ENCODE data around the gene CIT.

CIT gene

DNA sequence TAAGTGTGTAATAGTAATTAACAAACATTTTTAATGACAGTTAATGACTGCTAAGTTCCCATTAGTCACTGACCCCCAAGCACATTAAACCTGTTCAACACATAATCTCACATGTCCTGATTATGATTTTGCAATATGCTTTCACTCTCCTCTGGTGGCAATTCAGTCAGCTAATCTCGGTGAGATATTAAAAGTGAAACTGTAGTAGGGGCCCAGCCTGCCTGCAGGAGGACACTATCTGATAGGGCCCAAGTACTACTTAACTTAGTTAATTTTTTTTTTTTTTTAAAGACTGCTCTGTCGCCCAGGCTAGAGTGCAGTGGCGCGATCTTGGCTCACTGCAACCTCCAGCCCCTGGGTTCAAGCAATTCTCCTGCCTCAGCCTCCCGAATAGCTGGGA lies 48.8 kb downstream of the CIT start:
- Histone ChIP-seq H3K9ac (ENCODE audit: low read length) (no peak overlapping the region), H3K36me3 (ENCODE audit: control insufficient read depth, insufficient read depth, low read length) (peaks cover 42% of the 10 kb centered on the region), H3K4me3 (ENCODE audit: low read depth, low read length) (no peak overlapping the region), H3K27ac (ENCODE audit: low read depth, low read length) (no peak overlapping the region), H3K4me1 (ENCODE audit: control insufficient read depth, insufficient read depth, low read length) (no peaks in the 10 kb centered on the region), H3K27me3 (ENCODE audit: control insufficient read depth, insufficient read depth, low read length) (no peaks in the 10 kb centered on the region), H3K9me3 (ENCODE audit: control insufficient read depth, insufficient read depth, low read depth, low read length) (no peaks in the 10 kb centered on the region)

DNA sequence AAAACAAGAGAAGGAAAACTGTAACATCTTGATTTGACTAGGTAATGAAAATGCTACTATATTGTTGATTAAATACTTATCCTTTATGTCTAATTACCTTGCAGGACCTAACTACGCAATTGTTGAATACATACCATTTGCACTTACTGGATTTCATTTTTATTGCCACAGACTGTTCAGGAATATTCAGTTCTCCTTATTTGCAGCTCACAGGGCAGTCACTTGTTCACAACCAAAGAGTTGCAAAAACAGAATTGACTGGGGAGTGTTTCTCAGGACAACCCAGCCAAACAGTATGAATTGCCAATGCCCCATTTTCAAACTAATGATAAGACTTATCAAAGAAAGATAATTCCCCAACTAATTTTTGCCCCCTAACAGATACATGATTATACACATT lies 49.4 kb downstream of the CIT start:
- no peak overlapping the region for H3K4me3 ChIP-seq (ENCODE audit: low read depth, low read length)
- H3K9ac ChIP-seq (ENCODE audit: low read length) = no peak overlapping the region
- no peaks in the 10 kb centered on the region for H3K9me3 ChIP-seq (ENCODE audit: control insufficient read depth, insufficient read depth, low read depth, low read length)
- H3K4me1 ChIP-seq (ENCODE audit: control insufficient read depth, insufficient read depth, low read length) = no peaks in the 10 kb centered on the region
- H3K27me3 ChIP-seq (ENCODE audit: control insufficient read depth, insufficient read depth, low read length) = no peaks in the 10 kb centered on the region
- H3K27ac ChIP-seq (ENCODE audit: low read depth, low read length) = no peak overlapping the region
- peaks cover 41% of the 10 kb centered on the region for H3K36me3 ChIP-seq (ENCODE audit: control insufficient read depth, insufficient read depth, low read length)

- Histone ChIP-seq H3K4me1 (ENCODE audit: control insufficient read depth, insufficient read depth, low read length) (no peaks in the 10 kb centered on the region), H3K9ac (ENCODE audit: low read length) (no peak overlapping the region), H3K9me3 (ENCODE audit: control insufficient read depth, insufficient read depth, low read depth, low read length) (no peaks in the 10 kb centered on the region), H3K36me3 (ENCODE audit: control insufficient read depth, insufficient read depth, low read length) (peaks cover 44% of the 10 kb centered on the region), H3K4me3 (ENCODE audit: low read depth, low read length) (no peak overlapping the region), H3K27me3 (ENCODE audit: control insufficient read depth, insufficient read depth, low read length) (no peaks in the 10 kb centered on the region), H3K27ac (ENCODE audit: low read depth, low read length) (no peak overlapping the region)
Observed at GRCh38 chr12:119826661-119827445, 50.3 kb downstream of the CIT start.

DNA sequence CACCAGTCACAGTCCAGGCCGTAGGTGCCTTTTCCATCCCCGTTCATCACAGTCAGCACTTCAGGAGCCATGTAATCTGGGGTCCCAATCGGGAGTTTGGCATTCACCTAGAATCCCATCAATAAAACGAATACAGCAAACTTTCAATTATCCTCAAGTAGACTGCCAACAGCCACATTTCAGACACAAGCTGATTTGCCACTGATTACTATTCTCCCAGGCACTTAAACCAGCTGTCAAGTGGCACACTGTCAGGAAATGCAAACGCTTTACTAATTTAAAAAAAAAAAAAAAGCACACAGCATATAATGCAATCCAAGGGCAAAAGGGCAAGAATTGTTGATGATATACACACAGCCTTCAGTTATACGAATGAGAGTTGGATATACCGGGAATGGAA lies 51.9 kb downstream of the CIT start:
- no peaks in the 10 kb centered on the region for H3K27me3 ChIP-seq (ENCODE audit: control insufficient read depth, insufficient read depth, low read length)
- peaks cover 43% of the 10 kb centered on the region for H3K36me3 ChIP-seq (ENCODE audit: control insufficient read depth, insufficient read depth, low read length)
- no peak overlapping the region for H3K4me3 ChIP-seq (ENCODE audit: low read depth, low read length)
- no peak overlapping the region for H3K9ac ChIP-seq (ENCODE audit: low read length)
- no peak overlapping the region for H3K27ac ChIP-seq (ENCODE audit: low read depth, low read length)
- no peaks in the 10 kb centered on the region for H3K9me3 ChIP-seq (ENCODE audit: control insufficient read depth, insufficient read depth, low read depth, low read length)
- no peaks in the 10 kb centered on the region for H3K4me1 ChIP-seq (ENCODE audit: control insufficient read depth, insufficient read depth, low read length)

DNA sequence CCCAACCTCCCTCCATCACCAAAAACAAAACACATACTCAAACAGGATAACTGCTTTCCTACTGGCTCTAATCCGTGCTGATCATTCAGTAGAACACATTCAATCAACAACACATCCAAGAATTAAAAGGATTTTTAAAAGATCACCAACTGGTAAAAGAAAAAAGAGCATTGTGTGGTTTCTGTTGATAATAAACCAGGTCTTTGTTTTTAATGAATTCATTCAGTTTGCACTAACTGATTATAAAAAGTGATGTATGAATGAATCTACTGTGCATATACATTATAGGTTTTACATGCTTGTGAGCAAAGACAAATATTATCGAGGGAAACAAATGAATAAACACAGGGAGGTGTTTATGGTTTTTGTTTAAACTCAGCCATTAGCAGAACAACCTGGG lies 55.1 kb downstream of the CIT start:
- no peak overlapping the region for H3K27ac ChIP-seq (ENCODE audit: low read depth, low read length)
- H3K36me3 ChIP-seq (ENCODE audit: control insufficient read depth, insufficient read depth, low read length) = peaks cover 52% of the 10 kb centered on the region
- no peaks in the 10 kb centered on the region for H3K9me3 ChIP-seq (ENCODE audit: control insufficient read depth, insufficient read depth, low read depth, low read length)
- no peaks in the 10 kb centered on the region for H3K4me1 ChIP-seq (ENCODE audit: control insufficient read depth, insufficient read depth, low read length)
- no peak overlapping the region for H3K4me3 ChIP-seq (ENCODE audit: low read depth, low read length)
- no peaks in the 10 kb centered on the region for H3K27me3 ChIP-seq (ENCODE audit: control insufficient read depth, insufficient read depth, low read length)
- H3K9ac ChIP-seq (ENCODE audit: low read length) = no peak overlapping the region

- no peaks in the 10 kb centered on the region for H3K4me1 ChIP-seq (ENCODE audit: control insufficient read depth, insufficient read depth, low read length)
- H3K4me3 ChIP-seq (ENCODE audit: low read depth, low read length) = no peak overlapping the region
- H3K9ac ChIP-seq (ENCODE audit: low read length) = no peak overlapping the region
- H3K9me3 ChIP-seq (ENCODE audit: control insufficient read depth, insufficient read depth, low read depth, low read length) = no peaks in the 10 kb centered on the region
- no peak overlapping the region for H3K27ac ChIP-seq (ENCODE audit: low read depth, low read length)
- no peaks in the 10 kb centered on the region for H3K27me3 ChIP-seq (ENCODE audit: control insufficient read depth, insufficient read depth, low read length)
- peaks cover 46% of the 10 kb centered on the region for H3K36me3 ChIP-seq (ENCODE audit: control insufficient read depth, insufficient read depth, low read length)
Observed at GRCh38 chr12:119819322-119819721, 57.8 kb downstream of the CIT start.

GRCh38 chr12:119817546-119818343 lies 59.4 kb downstream of the CIT start:
- Histone ChIP-seq H3K9ac (ENCODE audit: low read length) (no peak overlapping the region), H3K36me3 (ENCODE audit: control insufficient read depth, insufficient read depth, low read length) (peaks cover 41% of the 10 kb centered on the region), H3K4me1 (ENCODE audit: control insufficient read depth, insufficient read depth, low read length) (no peaks in the 10 kb centered on the region), H3K27me3 (ENCODE audit: control insufficient read depth, insufficient read depth, low read length) (no peaks in the 10 kb centered on the region), H3K9me3 (ENCODE audit: control insufficient read depth, insufficient read depth, low read depth, low read length) (no peaks in the 10 kb centered on the region), H3K27ac (ENCODE audit: low read depth, low read length) (no peak overlapping the region), H3K4me3 (ENCODE audit: low read depth, low read length) (no peak overlapping the region)

- no peak overlapping the region for H3K27ac ChIP-seq (ENCODE audit: low read depth, low read length)
- H3K36me3 ChIP-seq (ENCODE audit: control insufficient read depth, insufficient read depth, low read length) = peaks cover 11% of the 10 kb centered on the region; the same call in 1 of the 2 replicates
- peaks cover 10% of the 10 kb centered on the region for H3K4me1 ChIP-seq (ENCODE audit: control insufficient read depth, insufficient read depth, low read length)
- no peak overlapping the region for H3K9ac ChIP-seq (ENCODE audit: low read length)
- peaks cover 6% of the 10 kb centered on the region; the same call in 1 of the 2 replicates for H3K9me3 ChIP-seq (ENCODE audit: control insufficient read depth, insufficient read depth, low read depth, low read length)
- H3K27me3 ChIP-seq (ENCODE audit: control insufficient read depth, insufficient read depth, low read length) = no peaks in the 10 kb centered on the region
- no peak overlapping the region for H3K4me3 ChIP-seq (ENCODE audit: low read depth, low read length)
Observed at GRCh38 chr12:119809023-119809422, 68.1 kb downstream of the CIT start.

GRCh38 chr12:119808441-119808840 lies 68.7 kb downstream of the CIT start:
- Histone ChIP-seq H3K9me3 (ENCODE audit: control insufficient read depth, insufficient read depth, low read depth, low read length) (peaks cover 6% of the 10 kb centered on the region; the same call in 1 of the 2 replicates), H3K4me1 (ENCODE audit: control insufficient read depth, insufficient read depth, low read length) (peaks cover 15% of the 10 kb centered on the region), H3K4me3 (ENCODE audit: low read depth, low read length) (no peak overlapping the region), H3K27me3 (ENCODE audit: control insufficient read depth, insufficient read depth, low read length) (no peaks in the 10 kb centered on the region), H3K36me3 (ENCODE audit: control insufficient read depth, insufficient read depth, low read length) (peaks cover 11% of the 10 kb centered on the region; the same call in 1 of the 2 replicates), H3K27ac (ENCODE audit: low read depth, low read length) (no peak overlapping the region), H3K9ac (ENCODE audit: low read length) (no peak overlapping the region)

DNA sequence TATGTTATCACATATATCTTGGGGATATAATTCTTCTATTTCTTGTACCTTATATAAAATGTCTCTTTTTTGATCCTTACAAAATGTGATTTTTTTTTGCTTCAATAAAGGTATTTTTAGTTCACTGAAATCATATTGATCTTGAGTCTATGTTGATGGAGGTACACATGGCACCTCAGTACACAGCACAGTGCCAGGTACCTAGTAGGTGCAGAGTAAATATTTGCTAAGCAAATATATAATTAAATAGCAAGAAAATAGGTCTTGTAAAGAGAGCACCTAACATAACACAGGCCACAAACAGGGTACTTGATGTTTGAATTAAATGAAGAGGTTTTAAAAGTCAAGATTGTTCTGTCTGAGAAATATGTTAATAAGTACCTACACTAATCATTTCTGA lies 69.7 kb downstream of the CIT start:
- H3K4me1 ChIP-seq (ENCODE audit: control insufficient read depth, insufficient read depth, low read length) = peaks cover 16% of the 10 kb centered on the region
- H3K9me3 ChIP-seq (ENCODE audit: control insufficient read depth, insufficient read depth, low read depth, low read length) = peaks cover 6% of the 10 kb centered on the region; the same call in 1 of the 2 replicates
- no peak overlapping the region for H3K4me3 ChIP-seq (ENCODE audit: low read depth, low read length)
- H3K36me3 ChIP-seq (ENCODE audit: control insufficient read depth, insufficient read depth, low read length) = peaks cover 14% of the 10 kb centered on the region; the same call in 1 of the 2 replicates
- no peak overlapping the region for H3K9ac ChIP-seq (ENCODE audit: low read length)
- H3K27ac ChIP-seq (ENCODE audit: low read depth, low read length) = no peak overlapping the region
- H3K27me3 ChIP-seq (ENCODE audit: control insufficient read depth, insufficient read depth, low read length) = no peaks in the 10 kb centered on the region

- H3K36me3 ChIP-seq (ENCODE audit: control insufficient read depth, insufficient read depth, low read length) = peaks cover 19% of the 10 kb centered on the region; the same call in 1 of the 2 replicates
- peaks cover 6% of the 10 kb centered on the region; the same call in 1 of the 2 replicates for H3K9me3 ChIP-seq (ENCODE audit: control insufficient read depth, insufficient read depth, low read depth, low read length)
- H3K9ac ChIP-seq (ENCODE audit: low read length) = no peak overlapping the region
- H3K27ac ChIP-seq (ENCODE audit: low read depth, low read length) = no peak overlapping the region
- H3K4me3 ChIP-seq (ENCODE audit: low read depth, low read length) = peak overlapping the region; percentile 48
- peaks cover 16% of the 10 kb centered on the region for H3K4me1 ChIP-seq (ENCODE audit: control insufficient read depth, insufficient read depth, low read length)
- H3K27me3 ChIP-seq (ENCODE audit: control insufficient read depth, insufficient read depth, low read length) = no peaks in the 10 kb centered on the region
Observed at GRCh38 chr12:119804011-119804641, 73.0 kb downstream of the CIT start.
